ENCODE data around the gene ETFA. TPM values are rescaled to one million over a fixed set of nuclear protein-coding genes. Genes with fewer than 3 reads are reported as not detected.

Gene ETFA
- total and polyA plus RNA-seq, 2 of the 8 experiments (the other 6 are each of a cell fraction or from before 2014, with no cell fraction given) = 60.9 to 90.0 TPM

GRCh38 chr15:76190751-76191538 lies 120.3 kb downstream of the ETFA start:
- CTCF ChIA-PET (ENCODE audit: partially characterized antibody) = interaction anchor here (0.5 to 9.1 kb wide), 47 partner anchors 9 to 827 kb away, joined by 3 to 130 read pairs (median 4); partner anchors contain the start of gene ISL2
- Histone ChIP-seq H3K36me3 (ENCODE audit: control insufficient read depth in 2 of 4, insufficient read depth in 4 of 4, low read length in 3 of 4) (no peaks in the 10 kb centered on the region), H3K14ac (ENCODE audit: insufficient read length) (no peak overlapping the region), H3K4ac (replicated peaks; ENCODE audit: insufficient read length, low read depth, low read length) (no peak overlapping the region), H2BK20ac (ENCODE audit: low read length) (no peak overlapping the region), H4K91ac (replicated peaks; ENCODE audit: insufficient read length, low read length) (no peak overlapping the region), H3K9ac (replicated peaks in 1 of 4; ENCODE audit: extremely low read depth in 1 of 4, low read depth in 3 of 4, low read length in 3 of 4) (no peak overlapping the region), H2BK120ac (replicated peaks; ENCODE audit: low read depth, low read length) (no peak overlapping the region), H3K23ac (ENCODE audit: insufficient read length) (no peak overlapping the region), H2BK15ac (ENCODE audit: low read length) (peak overlapping the region; percentile 95; the same call in 1 of the 2 replicates), H3K4me1 (replicated peaks in 1 of 4; ENCODE audit: control insufficient read depth in 3 of 4, insufficient read depth in 4 of 4, low read length in 3 of 4) (peaks cover 0 to 2% (median 0%) of the 10 kb centered on the region in 4 experiments; a peak in 2 of 7 replicates), H3K56ac (replicated peaks; ENCODE audit: insufficient read length, low read depth, low read length) (no peak overlapping the region), H3K27me3 (replicated peaks in 1 of 4; ENCODE audit: control insufficient read depth in 3 of 4, extremely low read depth in 1 of 4, insufficient read depth in 3 of 4, low read length in 3 of 4) (peaks cover 0 to 9% (median 7%) of the 10 kb centered on the region in 4 experiments; a peak in 4 of 7 replicates), H4K8ac (ENCODE audit: extremely low read depth, insufficient read depth, low read length) (0 out of 2 replicates have a peak overlapping the region, but pooled peaks have one; percentile 63), H3K4me2 (ENCODE audit: insufficient read depth in 1 of 2, low read depth in 2 of 2, low read length in 2 of 2) (peak overlapping the region in 1 of 2 experiments; percentile 58; a peak in 3 of 4 replicates), H2BK5ac (ENCODE audit: low read depth, low read length) (no peak overlapping the region), H3K9me3 (ENCODE audit: insufficient read depth in 2 of 2, low read depth in 1 of 2, low read length in 1 of 2) (no peaks in the 10 kb centered on the region), H3K4me3 (ENCODE audit: extremely low read depth in 1 of 4, insufficient read depth in 2 of 4, low read depth in 3 of 4, low read length in 4 of 4) (no peak overlapping the region), H3K79me2 (ENCODE audit: control insufficient read depth in 1 of 2, insufficient read depth in 2 of 2, low read length in 2 of 2) (no peaks in the 10 kb centered on the region), H3K79me1 (ENCODE audit: low read depth, low read length) (no peaks in the 10 kb centered on the region), H2AFZ (ENCODE audit: low read length) (peak overlapping the region; percentile 90), H2AK5ac (ENCODE audit: low read depth, low read length) (no peak overlapping the region), H4K20me1 (replicated peaks in 1 of 2; ENCODE audit: control insufficient read depth in 1 of 2, insufficient read depth in 2 of 2, low read length in 2 of 2) (no peaks in the 10 kb centered on the region), H2BK12ac (ENCODE audit: low read depth, low read length) (no peak overlapping the region), H4K5ac (ENCODE audit: insufficient read length, low read depth, low read length) (no peak overlapping the region), H3K27ac (ENCODE audit: low read depth, low read length) (no peak overlapping the region), H3K18ac (ENCODE audit: extremely low read depth, low read length) (peak overlapping the region; percentile 66; the same call in 1 of the 2 replicates), H3K23me2 (ENCODE audit: low read depth, low read length) (no peaks in the 10 kb centered on the region; the same call in 1 of the 2 replicates)
- 33% methylated on average over 34 of the region's 34 CpGs; no CpG with 5 or more reads in 1 of the 2 experiments for WGBS, 2 experiments (ENCODE audit: extremely low coverage in 1 of 2, insufficient coverage in 1 of 2, insufficient read length in 1 of 2, insufficient replicate concordance in 2 of 2, low coverage in 1 of 2, low lambda C conversion rate in 2 of 2, missing lambda C conversion rate in 1 of 2)
- FAIRE-seq (no peak), DNase-seq (ENCODE audit: low read depth in 1 of 2, low spot score in 2 of 2) (peak; percentile 61 to 91)
- TF ChIP-seq CTCF (IDR thresholded peaks at IDR 0.05; ENCODE audit: control extremely low read depth in 1 of 3, insufficient read depth in 1 of 3, low read depth in 1 of 3, low read length in 3 of 3) = peak; percentile 89 to 94 (median 93)
- no peak for TF ChIP-seq TAF1 (IDR thresholded peaks at IDR 0.05; ENCODE audit: low read depth, low read length)
- TF ChIP-seq GABPA (IDR thresholded peaks at IDR 0.05; ENCODE audit: borderline replicate concordance, insufficient read depth, low read length) = peak; percentile 53; the same call in 1 of the 2 replicates
- peak; percentile 94 to 96 for TF ChIP-seq RAD21 (IDR thresholded peaks at IDR 0.05 in 1 of 2, conservative IDR thresholded peaks at IDR 0.05 in 1 of 2; ENCODE audit: low read depth in 2 of 2, low read length in 2 of 2)
- POLR2A ChIA-PET (ENCODE audit: partially characterized antibody) = interaction anchor here (3.8 kb wide), 1 partner anchor 145 kb away, joined by 18 read pairs; the partner anchor contains the start of gene ISL2

Measured in H1 (cell line).